Progenitor cell of endocrine pancreas (in vitro differentiated cells): ENCODE measurements around the gene CAPN14. TPM values are rescaled to one million over a fixed set of nuclear protein-coding genes. Genes with fewer than 3 reads are reported as not detected.

Experiments used
- DNase-seq: peaks from one replicate; pipeline ENCODE4 v3.0.0; 2021; ENCODE audit warnings: low spot score; ENCODE audit not compliant: unreplicated experiment
- H3K27ac Mint-ChIP-seq: 2 replicates; pipeline ENCODE4 v1.8.0; 2021; ENCODE audit warnings: mild to moderate bottlenecking, moderate library complexity, mixed read lengths
- H3K27me3 Mint-ChIP-seq: 2 replicates; pipeline ENCODE4 v1.8.0; 2021; ENCODE audit warnings: mixed read lengths
- H3K36me3 Mint-ChIP-seq: 2 replicates; pipeline ENCODE4 v1.8.0; 2022; ENCODE audit warnings: mixed read lengths; ENCODE audit not compliant: insufficient read depth
- H3K4me1 Mint-ChIP-seq: 2 replicates; pipeline ENCODE4 v1.8.0; 2021; ENCODE audit warnings: low read depth, mixed read lengths
- H3K4me3 Mint-ChIP-seq: 2 replicates; pipeline ENCODE4 v1.8.0; 2021; ENCODE audit warnings: low read depth, mild to moderate bottlenecking, moderate library complexity, mixed read lengths
- H3K9me3 Mint-ChIP-seq: 2 replicates; pipeline ENCODE4 v1.8.0; 2021; ENCODE audit warnings: low read depth, mixed read lengths
- long read RNA-seq: library from polyadenylated mRNA; unstranded; transcript quantifications from one replicate; pipeline ENCODE4 v2.0.0, GENCODE V29; 2020
- total RNA-seq: library from RNA; stranded (reverse); gene quantifications from 2 replicates; pipeline ENCODE4 v1.2.1, GENCODE V29; 2021
- TF ChIP-seq, protein P1 (sequence below): fragments of 200-600 bp; sonication (generic); IDR thresholded peaks from one replicate; pipeline ENCODE4 v1.5.0; 2021; ENCODE audit warnings: antibody characterized with exemption, mild to moderate bottlenecking; ENCODE audit not compliant: unreplicated experiment

Gene CAPN14, protein sequence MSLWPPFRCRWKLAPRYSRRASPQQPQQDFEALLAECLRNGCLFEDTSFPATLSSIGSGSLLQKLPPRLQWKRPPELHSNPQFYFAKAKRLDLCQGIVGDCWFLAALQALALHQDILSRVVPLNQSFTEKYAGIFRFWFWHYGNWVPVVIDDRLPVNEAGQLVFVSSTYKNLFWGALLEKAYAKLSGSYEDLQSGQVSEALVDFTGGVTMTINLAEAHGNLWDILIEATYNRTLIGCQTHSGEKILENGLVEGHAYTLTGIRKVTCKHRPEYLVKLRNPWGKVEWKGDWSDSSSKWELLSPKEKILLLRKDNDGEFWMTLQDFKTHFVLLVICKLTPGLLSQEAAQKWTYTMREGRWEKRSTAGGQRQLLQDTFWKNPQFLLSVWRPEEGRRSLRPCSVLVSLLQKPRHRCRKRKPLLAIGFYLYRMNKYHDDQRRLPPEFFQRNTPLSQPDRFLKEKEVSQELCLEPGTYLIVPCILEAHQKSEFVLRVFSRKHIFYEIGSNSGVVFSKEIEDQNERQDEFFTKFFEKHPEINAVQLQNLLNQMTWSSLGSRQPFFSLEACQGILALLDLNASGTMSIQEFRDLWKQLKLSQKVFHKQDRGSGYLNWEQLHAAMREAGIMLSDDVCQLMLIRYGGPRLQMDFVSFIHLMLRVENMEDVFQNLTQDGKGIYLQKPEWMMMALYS
- 0.50 and 0.73 TPM in 2 replicates for total RNA-seq
- long read RNA-seq, partial matches to known transcripts = 0 of 4 reads
- long read RNA-seq, other reads (novel, unspliced or antisense) = 4 of 4 reads

DNA sequence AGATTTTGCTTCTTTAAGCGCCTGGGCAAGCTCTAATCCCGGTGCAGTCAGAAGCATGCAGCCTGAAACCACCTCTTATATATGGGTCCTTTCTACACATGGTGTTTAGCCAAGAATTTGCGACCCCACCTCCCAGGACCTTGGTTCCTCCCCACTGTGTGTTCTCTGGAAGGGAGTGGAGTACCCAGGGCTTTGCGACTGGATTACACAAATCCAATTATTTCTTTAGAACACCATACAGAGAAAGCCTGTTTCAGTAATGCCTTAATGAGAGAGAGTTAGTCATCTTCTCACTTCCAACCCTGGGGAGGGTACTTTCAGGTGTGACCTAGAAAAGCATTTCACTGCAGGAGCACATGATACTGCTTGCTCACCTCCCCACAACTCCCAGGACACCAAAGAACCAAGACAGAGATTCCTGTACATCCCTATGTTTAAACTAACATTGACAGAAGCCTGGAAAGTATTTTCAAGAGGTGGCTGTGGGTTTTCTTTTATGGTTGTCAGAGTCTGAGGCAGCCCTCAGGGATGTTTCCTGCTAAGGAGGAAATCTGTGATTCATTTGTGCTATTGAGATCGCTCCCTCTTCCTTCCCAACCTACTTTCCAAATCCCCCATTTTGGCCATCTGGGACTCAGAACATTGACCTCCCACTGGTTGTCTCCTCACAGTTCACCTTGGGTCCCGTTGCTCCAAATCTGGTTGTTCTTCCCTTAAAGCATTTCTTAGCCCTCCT, at the start of gene CAPN14:
Gene CAPN14 (minus strand): TSS at position 51 of the 736 bp plus-strand sequence. CDS start 12,068 bp downstream, outside the sequence.
- peaks cover 14% of the 10 kb centered on the region for H3K4me1 Mint-ChIP-seq
- TF ChIP-seq, protein P1, sequence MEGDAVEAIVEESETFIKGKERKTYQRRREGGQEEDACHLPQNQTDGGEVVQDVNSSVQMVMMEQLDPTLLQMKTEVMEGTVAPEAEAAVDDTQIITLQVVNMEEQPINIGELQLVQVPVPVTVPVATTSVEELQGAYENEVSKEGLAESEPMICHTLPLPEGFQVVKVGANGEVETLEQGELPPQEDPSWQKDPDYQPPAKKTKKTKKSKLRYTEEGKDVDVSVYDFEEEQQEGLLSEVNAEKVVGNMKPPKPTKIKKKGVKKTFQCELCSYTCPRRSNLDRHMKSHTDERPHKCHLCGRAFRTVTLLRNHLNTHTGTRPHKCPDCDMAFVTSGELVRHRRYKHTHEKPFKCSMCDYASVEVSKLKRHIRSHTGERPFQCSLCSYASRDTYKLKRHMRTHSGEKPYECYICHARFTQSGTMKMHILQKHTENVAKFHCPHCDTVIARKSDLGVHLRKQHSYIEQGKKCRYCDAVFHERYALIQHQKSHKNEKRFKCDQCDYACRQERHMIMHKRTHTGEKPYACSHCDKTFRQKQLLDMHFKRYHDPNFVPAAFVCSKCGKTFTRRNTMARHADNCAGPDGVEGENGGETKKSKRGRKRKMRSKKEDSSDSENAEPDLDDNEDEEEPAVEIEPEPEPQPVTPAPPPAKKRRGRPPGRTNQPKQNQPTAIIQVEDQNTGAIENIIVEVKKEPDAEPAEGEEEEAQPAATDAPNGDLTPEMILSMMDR = no peak
- peaks cover 4% of the 10 kb centered on the region for H3K27me3 Mint-ChIP-seq
- no peaks in the 10 kb centered on the region for H3K9me3 Mint-ChIP-seq
- H3K4me3 Mint-ChIP-seq = no peak within 1 kb of the TSS
- H3K27ac Mint-ChIP-seq = no peak within 1 kb of the TSS
- DNase-seq = no peak
- H3K36me3 Mint-ChIP-seq = no peaks in the 10 kb centered on the region

DNA sequence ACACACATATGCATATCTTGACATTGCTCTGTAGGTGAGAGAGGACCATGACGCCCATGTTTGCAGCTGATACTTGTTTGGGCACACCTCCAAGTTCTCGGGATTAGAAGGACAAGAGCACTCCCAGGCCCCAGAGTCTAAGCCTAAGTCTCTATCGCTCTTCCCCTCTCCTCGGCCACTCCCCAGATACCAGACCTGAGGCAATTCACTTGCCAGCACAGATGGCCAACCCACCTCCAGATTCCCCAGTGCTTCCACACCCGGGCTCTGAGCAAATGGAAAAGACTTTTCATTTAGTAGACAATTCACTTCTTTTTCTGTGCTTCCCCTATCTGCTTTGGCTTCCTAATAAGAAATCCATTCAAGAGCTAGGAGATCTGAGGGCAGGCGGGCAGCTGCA, 49.5 kb upstream of the CAPN14 start:
- TF ChIP-seq, protein P1 = no peak
- DNase-seq = no peak
- Mint-ChIP-seq H3K36me3 (peaks cover 1% of the 10 kb centered on the region), H3K4me3 (no peak overlapping the region), H3K4me1 (peaks cover 5% of the 10 kb centered on the region), H3K27me3 (no peaks in the 10 kb centered on the region), H3K9me3 (no peaks in the 10 kb centered on the region), H3K27ac (no peak overlapping the region)

DNA sequence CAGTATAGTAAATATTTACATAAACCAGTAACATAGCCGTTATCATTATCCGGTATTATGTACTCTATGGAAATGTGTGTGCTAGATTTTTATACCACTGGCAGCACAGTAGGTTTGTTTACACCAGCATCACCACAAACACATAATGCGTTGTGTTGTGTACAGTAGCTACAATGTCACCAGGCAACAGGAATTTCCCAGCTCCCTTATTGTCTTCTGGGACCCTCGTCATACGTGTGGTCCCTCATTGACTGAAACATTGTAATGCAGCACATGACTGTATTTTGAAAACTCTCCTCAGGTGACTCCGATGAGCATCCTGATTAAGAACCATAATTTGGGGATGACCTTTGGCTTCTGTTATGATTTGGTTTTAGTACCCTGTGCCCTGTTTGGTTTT, 47.9 kb upstream of the CAPN14 start:
- TF ChIP-seq, protein P1 = no peak
- peaks cover 3% of the 10 kb centered on the region for H3K36me3 Mint-ChIP-seq
- no peaks in the 10 kb centered on the region for H3K9me3 Mint-ChIP-seq

DNA sequence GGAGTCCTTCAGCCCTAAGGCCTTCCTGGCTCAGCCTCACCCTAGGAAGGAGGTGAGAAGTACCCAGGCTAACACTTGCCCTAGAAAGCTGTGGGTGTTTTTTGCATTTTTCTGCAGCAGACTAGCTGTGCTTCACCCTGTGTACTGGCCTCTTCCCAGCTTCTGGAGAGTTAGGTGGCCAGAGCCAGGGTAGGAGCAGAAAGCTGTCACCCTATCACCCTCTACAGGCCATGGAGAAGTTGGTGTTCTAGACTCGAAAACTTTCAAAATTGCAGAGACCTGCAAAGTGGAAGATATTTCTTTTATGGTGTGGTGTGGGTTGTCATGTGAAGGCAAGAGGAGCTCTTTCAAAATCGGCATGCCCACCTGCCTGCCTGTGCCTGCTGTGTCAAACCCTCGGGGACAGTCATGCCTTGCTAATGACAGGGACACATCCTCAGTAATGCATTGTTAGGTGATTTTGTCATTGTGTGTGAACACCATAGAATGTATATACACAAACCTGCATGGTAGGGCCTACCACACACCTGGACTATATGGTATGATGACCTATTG, 46.4 kb upstream of the CAPN14 start:
- H3K27ac Mint-ChIP-seq = no peak overlapping the region
- peaks cover 5% of the 10 kb centered on the region for H3K4me1 Mint-ChIP-seq
- TF ChIP-seq, protein P1 = no peak
- no peaks in the 10 kb centered on the region for H3K27me3 Mint-ChIP-seq
- no peak overlapping the region for H3K4me3 Mint-ChIP-seq
- H3K9me3 Mint-ChIP-seq = no peaks in the 10 kb centered on the region
- no peak for DNase-seq
- peaks cover 3% of the 10 kb centered on the region for H3K36me3 Mint-ChIP-seq

More for the DNA sequence above, 47.9 kb upstream of the CAPN14 start:
- Mint-ChIP-seq H3K27me3 (no peaks in the 10 kb centered on the region), H3K27ac (no peak overlapping the region), H3K4me1 (peaks cover 5% of the 10 kb centered on the region), H3K4me3 (no peak overlapping the region)
- DNase-seq = no peak

DNA sequence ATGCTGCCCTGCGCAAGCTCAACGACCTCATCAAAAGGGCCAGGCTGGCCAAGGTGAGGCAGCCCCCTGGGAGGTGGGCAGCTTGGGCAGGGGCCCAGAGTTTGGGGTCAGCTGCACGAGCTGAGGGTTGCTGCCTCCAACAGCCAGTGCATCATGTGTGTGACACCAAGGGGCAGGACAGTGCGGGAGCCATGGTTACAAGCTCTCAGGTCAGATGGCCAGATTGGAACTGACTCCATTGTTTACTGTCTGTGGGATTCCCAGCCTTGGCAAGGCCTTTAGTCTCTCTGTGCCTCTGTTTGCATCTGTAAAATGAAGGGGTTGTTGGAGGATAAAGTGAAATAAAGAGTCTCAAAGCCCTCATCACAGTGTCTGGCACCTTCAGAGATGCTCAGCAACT, 43.6 kb upstream of the CAPN14 start:
- H3K27ac Mint-ChIP-seq = no peak overlapping the region

More for the DNA sequence above, 43.6 kb upstream of the CAPN14 start:
- Mint-ChIP-seq H3K27me3 (no peaks in the 10 kb centered on the region), H3K4me1 (peaks cover 11% of the 10 kb centered on the region), H3K36me3 (peaks cover 2% of the 10 kb centered on the region), H3K4me3 (no peak overlapping the region), H3K9me3 (no peaks in the 10 kb centered on the region)
- TF ChIP-seq, protein P1 = no peak
- DNase-seq = no peak
